HK-2 (cell line): ENCODE measurements around the gene AKT3.
"Not testable (repeated sequence)": the region's sequence is repeated elsewhere in the genome, so short reads cannot be mapped to it uniquely, and the experiment has no call there.

ENCODE experiments used
- DNase-seq: peaks from one replicate; pipeline ENCODE4 v3.0.0-alpha.2; 2018; ENCODE audit not compliant: unreplicated experiment

The AKT3 gene

DNA sequence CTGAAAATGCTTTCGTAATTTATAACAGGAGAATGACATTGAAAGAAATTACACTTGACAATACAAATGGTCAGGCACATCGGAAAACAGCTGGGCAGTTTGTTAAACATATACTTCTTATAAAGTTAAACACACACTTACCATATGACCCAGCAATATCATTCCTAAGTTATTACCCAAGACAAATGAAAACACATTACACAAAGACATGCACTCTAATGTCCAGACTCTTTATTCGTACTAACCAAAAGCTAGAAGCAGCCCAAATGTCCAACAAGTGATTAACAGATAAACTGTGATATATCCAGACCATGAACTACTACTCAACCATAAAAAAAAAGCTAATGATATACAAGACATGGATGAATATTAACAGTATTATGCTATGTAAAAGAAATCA is 8.5 kb downstream of the AKT3 start:
- no peak for DNase-seq

DNA sequence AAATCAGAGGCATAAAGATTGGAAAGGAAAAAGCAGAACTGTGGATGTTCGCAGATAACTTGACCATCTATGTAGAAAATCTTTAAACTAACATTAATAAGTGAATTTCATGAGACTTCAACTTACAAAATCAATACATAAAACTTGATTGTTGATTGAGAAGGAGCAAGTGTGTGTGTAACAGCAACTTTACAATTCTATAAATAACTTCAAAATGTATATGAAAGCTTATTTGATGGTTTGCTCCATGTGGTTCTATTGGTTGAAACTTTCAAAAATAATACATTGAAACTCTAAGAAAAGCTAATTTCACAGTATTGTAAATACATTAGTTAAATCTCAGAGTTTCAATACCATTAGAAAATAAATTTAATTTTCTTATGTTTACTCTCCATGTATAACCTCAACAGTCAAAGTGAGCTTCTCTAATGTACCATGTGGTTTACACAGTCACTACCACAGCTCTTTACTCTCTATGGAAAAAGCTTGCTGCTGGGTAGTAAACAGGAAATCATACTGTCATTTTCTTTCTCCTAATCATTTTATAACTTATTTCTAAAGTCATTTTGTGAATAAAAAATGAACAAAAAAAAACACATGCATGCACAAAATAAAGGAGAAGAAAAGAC is 12.0 kb downstream of the AKT3 start:
- no peak for DNase-seq

DNA sequence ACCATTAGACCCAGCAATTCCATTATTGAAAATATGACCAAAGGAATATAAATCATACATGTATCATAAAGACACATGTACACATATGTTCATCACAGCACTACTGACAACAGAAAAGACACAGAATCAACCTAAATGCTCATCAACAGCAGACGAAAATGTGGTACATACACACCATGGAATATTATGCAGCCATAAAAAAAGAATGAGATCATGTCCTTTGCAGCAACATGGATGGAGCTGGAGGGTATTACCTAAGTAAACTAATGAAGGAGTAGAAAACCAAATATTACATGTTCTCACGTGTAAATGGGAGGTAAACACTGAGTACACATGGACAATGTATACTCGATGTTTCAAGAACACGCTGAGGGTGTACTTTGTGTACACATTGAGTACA is 15.9 kb downstream of the AKT3 start:
- no peak for DNase-seq

DNA sequence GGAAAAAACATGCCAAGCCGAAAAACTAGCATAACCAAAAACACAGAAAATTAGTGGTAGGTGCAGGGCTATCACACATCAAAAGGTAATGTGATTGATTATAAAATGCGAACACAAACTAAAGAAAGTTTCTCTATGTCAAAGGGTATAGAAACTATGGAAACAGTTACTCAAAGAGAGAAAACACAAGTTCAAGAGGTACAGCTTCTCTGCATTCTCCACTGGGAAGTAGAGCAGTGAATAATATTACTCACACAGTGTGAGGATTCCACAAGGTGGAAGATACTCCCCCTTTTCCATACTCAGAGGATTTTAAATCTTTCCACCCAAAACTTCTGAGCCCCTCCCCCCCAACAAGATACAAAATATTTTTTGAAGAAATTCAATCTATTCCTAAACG is 18.6 kb downstream of the AKT3 start:
- DNase-seq = no peak

DNA sequence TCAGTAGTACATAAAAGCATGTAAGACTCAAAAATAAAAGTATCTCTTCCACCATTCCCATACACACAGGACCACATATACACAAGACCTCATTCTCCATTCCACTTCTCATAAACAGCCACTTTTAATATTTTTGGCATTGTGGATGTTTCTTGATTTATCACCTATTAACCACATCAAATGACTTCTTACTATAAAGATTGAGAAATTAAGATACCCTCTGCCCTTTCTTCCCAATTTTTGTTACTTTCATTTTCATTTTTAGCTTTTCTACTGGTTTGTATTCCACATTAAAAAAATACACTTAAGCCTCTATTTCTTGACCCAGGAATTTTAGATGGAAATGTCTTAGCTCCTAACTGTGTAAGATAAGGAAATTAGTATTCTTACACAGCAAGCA is 22.8 kb downstream of the AKT3 start:
- DNase-seq = no peak

DNA sequence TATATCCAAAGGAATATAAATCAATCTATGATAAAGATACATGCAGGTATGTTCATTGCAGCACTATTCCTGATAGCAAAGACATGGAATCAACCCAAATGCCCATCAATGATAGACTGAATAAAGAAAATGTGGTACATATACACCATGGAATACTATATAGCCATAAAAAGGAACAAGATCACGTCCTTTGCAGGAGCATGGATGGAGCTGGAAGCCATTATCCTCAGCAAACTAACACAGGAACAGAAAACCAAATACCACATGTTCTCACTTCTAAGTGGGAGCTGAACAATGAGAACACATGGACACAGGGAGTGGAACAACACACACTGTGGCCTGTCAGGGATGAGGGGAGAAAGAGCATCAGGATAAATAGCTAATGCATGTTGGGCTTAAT is 25.1 kb downstream of the AKT3 start:
- not testable (repeated sequence) for DNase-seq

DNA sequence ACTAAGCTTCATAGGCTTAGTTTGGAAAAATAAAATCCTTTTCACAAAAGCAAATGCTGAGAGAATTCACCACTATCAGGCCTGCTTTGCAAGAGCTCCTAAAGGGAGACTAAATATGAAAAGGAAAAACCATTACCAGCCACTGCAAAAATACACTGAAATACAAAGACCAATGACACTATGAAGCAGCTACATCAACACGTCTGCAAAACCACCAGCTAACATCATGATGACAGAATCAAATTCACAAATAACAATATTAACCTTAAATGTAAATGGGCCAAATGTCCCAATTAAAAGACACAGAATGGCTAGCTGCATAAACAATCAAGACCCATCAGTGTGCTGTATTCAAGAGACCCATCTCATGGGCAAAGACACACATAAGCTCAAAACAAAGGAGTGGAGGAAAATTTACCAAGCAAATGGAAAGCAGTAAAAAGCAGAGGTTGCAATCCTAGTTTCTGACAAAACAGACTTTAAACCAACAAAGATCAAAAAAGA is 28.8 kb downstream of the AKT3 start:
- DNase-seq = no peak

DNA sequence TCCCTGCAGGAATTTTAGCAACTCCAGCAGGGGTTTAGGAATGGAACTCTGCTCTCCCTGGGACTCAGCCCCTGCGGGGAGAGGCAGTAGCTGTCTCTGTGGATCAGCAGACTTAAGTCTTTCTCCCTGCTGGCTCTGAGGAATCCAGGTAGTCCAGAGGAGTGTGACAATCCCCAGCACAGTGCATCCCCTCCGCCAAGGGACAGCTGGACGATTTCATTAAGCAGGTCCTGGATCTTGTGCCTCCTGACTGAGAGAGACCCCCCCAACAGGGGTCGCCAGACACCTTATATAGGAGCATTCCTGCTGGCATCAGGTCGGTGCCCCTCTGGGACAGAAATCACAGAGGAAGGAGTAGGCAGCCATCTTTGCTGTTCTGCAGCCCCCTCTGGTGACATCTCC is 30.6 kb downstream of the AKT3 start:
- no peak for DNase-seq

DNA sequence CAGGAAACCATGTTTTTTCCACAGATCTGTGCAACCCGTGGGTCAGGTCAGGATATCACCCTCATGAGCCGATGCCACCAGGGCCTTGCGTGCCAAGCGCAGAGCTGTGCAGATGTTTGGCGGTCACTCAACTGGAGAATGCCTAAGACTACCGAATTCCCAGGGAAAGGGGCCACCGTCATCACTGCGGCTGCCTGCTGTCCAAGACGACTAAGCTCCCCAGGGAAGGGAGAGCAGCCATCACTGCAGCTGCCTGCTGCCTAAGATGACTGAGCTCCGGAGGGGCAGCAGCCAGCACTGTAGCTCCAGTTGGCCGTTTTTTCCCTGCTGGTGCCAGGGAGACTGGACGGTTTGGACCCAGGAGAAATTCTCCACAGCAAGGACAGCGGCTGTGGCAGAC is 31.1 kb downstream of the AKT3 start:
- no peak for DNase-seq

DNA sequence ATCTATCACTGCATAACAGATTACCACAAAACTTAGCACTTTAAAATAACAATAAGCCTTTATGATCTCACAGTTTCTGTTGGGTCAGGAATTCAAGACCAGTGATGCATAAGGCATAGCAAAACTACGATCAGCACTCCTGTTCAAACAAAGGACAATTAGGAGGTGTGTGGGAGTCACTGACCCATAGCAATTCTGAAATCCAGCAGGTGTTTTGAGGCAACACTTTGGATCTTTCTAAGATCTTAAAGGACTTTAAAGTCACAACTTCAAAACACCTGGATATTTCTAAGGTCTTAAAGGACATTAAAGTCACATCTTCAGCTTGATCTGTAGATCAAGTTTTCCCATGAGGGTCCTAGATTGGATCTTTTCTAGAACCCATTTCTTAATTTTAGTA is 35.3 kb downstream of the AKT3 start:
- DNase-seq = no peak

DNA sequence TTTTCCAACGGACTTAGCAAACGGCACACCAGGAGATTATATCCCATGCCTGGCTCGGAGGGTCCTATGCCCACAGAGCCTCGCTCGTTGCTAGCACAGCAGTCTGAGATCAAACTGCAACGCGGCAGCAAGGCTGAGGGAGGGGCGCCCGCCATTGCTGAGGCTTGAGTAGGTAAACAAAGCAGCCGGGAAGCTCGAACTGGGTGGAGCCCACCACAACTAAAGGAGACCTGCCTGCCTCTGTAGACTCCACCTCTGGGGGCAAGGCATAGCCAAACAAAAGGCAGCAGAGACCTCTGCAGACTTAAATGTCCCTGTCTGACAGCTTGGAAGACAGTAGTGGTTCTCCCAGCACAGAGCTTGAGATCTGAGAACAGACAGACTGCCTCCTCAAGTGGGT is 42.7 kb downstream of the AKT3 start:
- DNase-seq = not testable (repeated sequence)

DNA sequence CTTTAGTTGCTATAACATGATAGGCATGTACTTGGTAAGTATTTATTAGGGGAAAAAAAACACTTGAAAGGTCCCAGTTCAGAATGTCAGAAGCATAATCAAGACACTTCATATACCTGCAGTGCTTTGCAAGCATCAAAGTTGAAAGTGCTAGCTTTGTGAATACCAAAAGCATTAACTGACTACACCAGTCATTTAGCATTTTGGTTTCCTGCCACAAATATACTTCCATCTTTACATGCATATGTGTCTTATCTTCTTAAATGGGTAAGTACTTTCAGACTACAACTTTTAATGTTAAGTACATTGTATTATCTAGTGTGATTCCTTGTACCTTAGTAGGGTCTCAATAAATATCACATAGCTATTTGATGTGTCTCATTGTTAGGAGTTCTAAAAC is 43.7 kb downstream of the AKT3 start:
- DNase-seq = no peak

DNA sequence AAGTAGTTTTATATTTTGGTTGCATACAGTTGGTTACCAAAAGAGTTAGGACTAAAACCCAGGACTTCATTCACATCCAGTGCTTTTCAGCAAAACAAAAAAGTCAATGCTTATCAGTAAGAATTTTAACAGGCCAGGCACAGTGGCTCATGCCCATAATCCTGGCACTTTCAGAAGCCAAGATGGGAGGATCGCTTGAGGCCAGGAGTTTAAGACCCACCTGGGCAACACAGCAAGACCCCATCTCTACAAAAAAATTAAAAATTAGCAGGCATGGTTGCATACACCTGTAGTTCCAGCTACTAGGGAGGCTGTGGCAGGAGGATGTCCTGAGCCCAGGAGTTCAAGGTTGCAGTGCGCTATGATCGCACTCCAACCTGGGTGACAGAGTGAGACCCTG is 47.3 kb downstream of the AKT3 start:
- DNase-seq = no peak

DNA sequence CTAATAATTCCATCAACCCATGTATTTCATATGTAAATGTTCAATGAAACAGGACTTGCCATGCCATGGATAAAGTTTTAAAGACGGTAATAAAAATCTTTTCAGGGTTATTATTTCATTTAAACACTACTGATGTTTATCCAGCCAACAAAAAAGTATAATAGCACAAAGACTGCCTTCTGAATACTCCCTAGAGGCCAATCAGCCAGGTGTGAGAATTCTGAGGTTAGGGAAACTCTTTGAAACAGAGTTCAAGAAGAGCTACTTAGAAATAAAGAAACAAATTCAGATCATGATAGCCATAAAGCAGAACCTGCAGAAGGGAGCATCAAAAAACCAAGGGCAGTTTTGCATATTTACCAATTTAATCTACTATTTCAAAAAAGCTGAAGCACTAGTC is 48.7 kb downstream of the AKT3 start:
- no peak for DNase-seq

DNA sequence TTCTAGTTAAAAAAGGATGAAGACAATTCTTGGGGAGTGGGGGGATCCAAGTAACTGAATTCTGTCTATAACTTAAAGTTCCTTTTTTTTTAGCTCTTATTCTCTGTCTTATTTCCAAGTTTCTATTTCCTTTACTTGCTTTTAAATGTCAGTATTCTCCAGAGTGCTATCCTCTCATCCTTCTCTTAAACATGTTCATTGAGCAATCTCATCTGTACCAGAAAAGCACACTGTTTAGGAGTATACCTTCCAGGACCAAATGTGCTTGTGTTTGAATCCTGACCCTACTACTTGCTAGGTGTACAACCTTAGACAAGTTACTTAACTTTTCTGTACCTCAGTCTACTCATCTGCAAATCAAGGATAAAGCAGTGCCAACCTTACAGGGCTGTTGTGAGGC is 50.1 kb downstream of the AKT3 start:
- no peak for DNase-seq

DNA sequence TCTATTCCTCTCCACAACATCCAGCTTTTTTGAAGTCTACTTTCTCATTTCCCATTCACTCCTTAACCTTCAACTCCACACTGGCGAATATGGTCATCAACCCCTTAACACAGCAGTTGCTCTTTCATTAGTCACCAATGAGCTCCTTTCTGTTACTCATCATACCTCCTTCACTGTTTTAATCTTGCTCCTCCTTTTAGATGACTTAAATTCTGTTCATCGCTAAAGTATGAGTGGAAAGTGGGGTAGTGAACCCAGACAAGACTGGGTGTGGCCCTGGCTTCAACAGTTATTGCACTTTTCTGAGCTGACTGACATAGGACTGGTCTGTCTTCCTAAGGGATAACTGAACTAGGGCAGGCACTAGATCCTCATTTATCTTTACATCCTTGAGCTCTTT is 51.3 kb downstream of the AKT3 start:
- DNase-seq = peak; percentile 44

DNA sequence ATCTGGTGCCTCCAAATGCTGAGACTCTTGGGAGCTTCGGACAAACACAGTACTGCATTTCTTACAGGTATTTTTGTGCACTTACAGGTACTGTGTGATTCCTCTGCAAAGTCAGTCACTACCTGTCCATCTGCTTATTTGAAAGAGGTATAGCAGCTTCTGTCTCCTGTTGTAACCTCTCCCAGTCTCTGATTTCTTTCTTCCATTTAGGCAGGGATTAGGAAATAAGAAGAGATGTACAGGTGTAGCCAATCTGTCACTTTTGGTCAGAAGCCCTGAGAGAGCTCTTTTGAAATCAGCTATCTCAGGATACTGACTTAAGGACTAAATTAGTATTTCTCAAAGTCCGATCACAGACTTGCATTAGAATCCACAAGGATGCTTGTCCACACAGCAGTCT is 54.0 kb downstream of the AKT3 start:
- no peak for DNase-seq

DNA sequence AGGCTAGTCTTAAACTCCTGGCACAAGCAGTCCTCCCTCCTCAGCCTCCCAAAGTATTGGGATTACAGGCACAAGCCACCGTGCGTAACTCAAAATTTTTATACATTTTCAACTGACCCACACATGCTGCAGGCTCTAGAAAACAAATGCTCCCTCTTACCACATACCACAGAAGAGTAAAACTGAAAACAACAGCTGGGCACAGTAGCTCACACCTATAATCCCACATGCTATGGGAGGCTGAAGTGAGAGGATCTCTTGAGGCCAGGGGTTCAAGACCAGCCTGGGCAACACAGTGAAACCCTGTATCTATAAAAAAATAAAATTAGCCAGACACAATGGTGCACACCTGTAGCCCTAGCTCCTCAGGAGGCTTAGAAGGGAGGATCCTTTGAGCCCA is 56.7 kb downstream of the AKT3 start:
- DNase-seq = no peak

DNA sequence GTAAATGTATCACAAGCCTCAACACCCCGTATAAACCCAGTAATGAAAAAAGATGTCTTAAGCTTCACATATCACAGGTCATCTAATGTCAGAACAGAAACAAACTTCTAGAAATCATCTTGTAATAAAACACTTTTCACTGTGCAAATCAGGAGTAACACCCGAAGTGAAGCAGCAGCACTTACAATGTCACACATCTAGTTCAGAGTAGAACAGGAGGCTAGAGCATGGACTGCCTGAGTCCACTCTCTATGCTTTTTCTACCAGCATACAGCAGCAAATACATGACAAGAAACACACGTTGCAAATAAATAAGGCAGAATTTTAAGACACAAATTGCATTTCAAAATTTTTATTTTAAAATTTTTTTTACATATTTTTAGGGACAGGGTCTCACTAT is 57.2 kb downstream of the AKT3 start:
- DNase-seq = no peak

DNA sequence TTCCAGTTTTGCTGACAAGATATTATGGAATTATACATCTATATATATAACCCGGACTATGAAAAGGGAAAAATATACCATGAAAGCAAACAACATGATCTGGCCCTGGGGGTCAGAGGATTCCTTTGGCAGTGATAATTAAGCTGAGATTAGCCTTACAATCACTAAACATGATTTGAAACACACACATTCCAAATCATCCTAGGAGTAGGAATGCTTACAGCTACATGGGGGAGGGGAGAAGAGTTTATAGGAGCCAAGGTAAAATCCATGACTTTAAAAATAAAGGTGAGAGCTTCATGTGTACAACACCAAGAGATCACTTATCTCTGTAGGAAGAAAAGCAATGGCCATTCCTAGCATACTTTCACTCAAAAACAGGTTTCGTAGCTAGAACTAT is 57.6 kb downstream of the AKT3 start:
- no peak for DNase-seq

DNA sequence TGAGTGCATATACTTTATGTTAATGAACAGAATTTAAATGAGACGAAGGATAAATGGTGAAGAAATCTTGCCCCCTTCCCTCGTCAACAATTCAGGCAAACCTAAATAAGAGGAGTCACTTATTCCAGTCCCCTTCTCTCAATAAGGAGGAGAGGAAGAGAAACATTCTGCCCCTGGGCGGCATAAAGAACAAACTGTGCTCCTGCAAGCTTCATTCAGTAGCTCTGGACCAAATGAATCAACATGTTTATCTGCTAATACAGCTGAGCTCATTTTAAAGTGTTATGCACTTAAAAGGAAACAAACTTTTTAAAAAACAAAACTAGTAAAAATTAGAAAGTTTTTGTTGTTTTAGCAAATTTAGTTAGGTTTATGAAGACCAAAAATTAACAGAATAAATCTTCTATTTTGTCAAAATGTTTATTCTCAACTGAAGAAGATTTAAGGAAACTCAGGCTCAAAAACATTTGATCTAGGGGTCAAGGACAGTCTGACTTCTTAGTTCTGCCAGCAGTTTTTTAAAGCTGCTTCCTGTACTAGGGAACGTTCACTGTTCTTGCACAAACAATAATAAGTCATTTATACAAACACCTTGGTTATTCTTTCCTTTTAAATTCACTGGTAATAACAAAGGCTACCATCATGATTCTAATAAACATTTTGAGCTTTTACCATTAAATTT is 58.3 kb downstream of the AKT3 start:
- no peak for DNase-seq

DNA sequence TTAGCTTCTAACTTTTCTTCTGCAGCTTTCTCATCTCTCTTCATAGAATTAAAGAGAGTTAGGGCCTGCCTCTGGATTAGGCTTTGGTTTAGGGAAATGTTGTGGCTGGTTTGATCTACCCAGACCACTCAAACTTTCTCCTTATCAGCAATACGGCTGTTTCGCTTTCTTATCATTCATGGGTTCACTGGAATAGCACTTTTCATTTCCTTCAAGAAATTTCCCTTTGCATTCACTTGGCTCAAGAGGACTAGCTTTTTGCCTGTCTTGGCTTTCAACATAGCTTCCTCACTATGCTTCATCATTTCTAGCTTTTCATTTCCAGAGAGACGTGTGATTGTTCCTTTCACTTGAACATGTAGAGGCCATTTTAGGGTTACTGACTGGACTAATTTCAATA is 59.6 kb downstream of the AKT3 start:
- no peak for DNase-seq

DNA sequence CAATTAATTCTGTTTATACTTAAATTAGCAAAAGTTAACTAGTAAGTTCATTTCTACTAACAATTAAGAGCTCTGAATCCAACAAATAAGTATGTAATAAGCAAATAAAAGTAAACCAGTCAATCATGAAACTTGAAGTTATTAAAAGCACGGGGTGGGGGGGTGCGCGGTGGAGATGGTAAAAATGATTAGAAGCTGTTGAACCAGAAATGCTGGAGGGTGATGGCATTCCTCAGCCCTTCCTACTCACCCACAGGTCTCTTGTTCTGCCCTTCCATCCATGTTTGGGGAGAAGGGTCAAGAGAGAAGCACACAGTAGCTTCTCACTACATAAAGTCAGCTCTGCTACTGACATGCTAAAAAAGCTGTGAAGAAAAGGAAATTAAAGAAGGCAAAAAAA is 63.5 kb downstream of the AKT3 start:
- DNase-seq = no peak

DNA sequence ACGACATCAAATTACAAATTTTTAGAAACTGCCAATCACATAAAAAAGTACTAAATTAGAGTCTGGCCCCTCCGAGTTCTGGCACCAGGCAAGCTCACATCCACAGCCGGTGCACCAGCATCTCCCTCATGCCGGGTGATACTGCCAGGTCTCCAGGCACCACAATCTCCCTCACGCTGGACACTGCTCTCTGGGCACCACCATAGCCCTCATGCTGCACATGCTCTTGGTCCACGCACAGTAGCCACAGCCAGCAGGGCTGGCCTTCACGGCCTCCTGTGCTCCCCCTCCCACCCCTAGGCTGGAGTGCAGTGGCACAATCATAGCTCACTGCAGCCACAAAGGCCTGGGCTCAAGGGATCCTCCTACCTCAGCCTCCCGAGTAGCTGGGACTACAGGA is 65.5 kb downstream of the AKT3 start:
- DNase-seq = no peak
